Tibial nerve (tissue), 4 donors: ENCODE results near the gene SOS2. TPM values are rescaled to one million over a fixed set of nuclear protein-coding genes. Genes with fewer than 3 reads are reported as not detected.

Experiments used
- DNase-seq, 2 donors: peaks; one replicate each; pipeline ENCODE4 v3.0.0-alpha.2; 2019; ENCODE audit warnings: low spot score in 2 of 2
- H3K27ac ChIP-seq, 4 donors: fragments of 200-600 bp; sonication (generic) in 3 of 4; one replicate each; pipeline ENCODE4 v1.5.1; 2017 to 2019; ENCODE audit warnings: mild to moderate bottlenecking in 1 of 4
- H3K27me3 ChIP-seq, 2 donors: fragments of 200-600 bp; sonication (generic) in 1 of 2; one replicate each; pipeline versions ENCODE4 v1.5.1 to v1.6.0; 2017 to 2019
- H3K36me3 ChIP-seq, 3 donors: fragments of 200-600 bp; sonication (generic); one replicate each; pipeline ENCODE4 v1.5.1; 2018 to 2019
- H3K4me1 ChIP-seq, 4 donors: fragments of 200-600 bp; sonication (generic) in 3 of 4; one replicate each; pipeline ENCODE4 v1.5.1; 2017 to 2019
- H3K4me3 ChIP-seq, 4 donors: fragments of 200-600 bp; sonication (generic) in 3 of 4; one replicate each; pipeline ENCODE4 v1.5.1; 2017 to 2019; ENCODE audit warnings: mild to moderate bottlenecking in 1 of 4, moderate library complexity in 1 of 4
- H3K9me3 ChIP-seq, 4 donors: fragments of 200-600 bp; sonication (generic) in 3 of 4; one replicate each; pipeline ENCODE4 v1.5.1; 2017 to 2019
- EP300 ChIP-seq, 2 donors: sonication (generic); formaldehyde crosslinking; IDR thresholded peaks; one replicate each; pipeline ENCODE4 v1.6.1; 2017; ENCODE audit warnings: antibody characterized with exemption in 2 of 2, mild to moderate bottlenecking in 1 of 2
- POLR2A ChIP-seq, 2 donors: fragments of 450-650 bp; IDR thresholded peaks; one replicate each; pipeline ENCODE4 v1.6.1; 2017; ENCODE audit warnings: antibody characterized with exemption in 2 of 2, mild to moderate bottlenecking in 2 of 2, moderate library complexity in 2 of 2
- WGBS, 2 donors: methylation state at CpG; one replicate each; pipeline ENCODE4 v1.1.5; 2018; 5-methylcytosine and 5-hydroxymethylcytosine counted together
- total RNA-seq, 4 donors: library from RNA; depleted of rRNA; stranded (reverse); fragments of >200 nt; gene quantifications; one replicate each; pipeline ENCODE4 v1.1.0, GENCODE V29; 2016
- TF ChIP-seq, protein P1 (sequence below), 5 experiments: fragments of 200-600 bp in 3 of 5; fragments of 450-650 bp in 2 of 5; sonication (generic) in 3 of 5; IDR thresholded peaks; one replicate each; pipeline ENCODE4 v1.5.1; 2016 to 2019; ENCODE audit warnings: antibody characterized with exemption in 5 of 5, mild to moderate bottlenecking in 3 of 5, moderate library complexity in 2 of 5

The SOS2 gene
- total RNA-seq, 4 donors from 2014 or later = 30.9 to 41.5 (median 38.0) TPM

DNA sequence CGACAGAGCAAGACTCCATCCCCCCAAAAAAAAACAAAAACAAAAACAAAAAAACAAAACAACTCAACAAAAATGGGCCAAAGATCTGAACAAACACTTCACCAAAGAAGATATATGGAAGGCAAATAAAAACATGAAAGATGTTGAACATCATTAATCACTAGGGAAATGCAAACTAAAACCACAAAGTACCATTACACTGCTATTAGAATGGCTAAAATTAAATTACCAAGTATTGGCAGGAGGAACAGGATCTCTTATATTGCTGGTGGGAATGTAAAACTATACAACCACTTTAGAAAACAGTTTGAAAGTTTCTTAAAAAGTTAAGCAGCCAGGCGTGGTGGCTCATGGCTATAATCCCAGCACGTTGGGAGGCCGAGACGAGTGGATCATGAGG is 12.9 kb downstream of the SOS2 start:
- H3K4me1 ChIP-seq = peaks cover 0 to 75% (median 4%) of the 10 kb centered on the region in 4 donors

DNA sequence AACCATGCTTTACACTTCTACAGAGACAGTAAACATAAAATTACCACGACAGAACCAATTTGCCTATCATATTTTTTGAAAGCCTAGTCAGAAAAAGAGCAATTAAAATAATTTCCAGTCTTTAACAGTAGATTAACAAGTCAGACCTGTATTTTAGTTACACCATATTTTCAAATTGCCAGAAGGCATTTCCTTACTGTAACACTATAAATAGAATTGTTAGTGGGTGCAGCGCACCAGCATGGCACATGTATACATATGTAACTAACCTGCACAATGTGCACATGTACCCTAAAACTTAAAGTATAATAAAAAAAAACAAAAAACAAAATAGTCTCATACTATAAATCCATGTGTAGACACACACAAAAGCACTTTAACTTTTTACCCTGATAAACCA is 16.0 kb downstream of the SOS2 start:
- TF ChIP-seq EP300 (IDR thresholded peaks at IDR 0.05) = no peak
- TF ChIP-seq, protein P1, sequence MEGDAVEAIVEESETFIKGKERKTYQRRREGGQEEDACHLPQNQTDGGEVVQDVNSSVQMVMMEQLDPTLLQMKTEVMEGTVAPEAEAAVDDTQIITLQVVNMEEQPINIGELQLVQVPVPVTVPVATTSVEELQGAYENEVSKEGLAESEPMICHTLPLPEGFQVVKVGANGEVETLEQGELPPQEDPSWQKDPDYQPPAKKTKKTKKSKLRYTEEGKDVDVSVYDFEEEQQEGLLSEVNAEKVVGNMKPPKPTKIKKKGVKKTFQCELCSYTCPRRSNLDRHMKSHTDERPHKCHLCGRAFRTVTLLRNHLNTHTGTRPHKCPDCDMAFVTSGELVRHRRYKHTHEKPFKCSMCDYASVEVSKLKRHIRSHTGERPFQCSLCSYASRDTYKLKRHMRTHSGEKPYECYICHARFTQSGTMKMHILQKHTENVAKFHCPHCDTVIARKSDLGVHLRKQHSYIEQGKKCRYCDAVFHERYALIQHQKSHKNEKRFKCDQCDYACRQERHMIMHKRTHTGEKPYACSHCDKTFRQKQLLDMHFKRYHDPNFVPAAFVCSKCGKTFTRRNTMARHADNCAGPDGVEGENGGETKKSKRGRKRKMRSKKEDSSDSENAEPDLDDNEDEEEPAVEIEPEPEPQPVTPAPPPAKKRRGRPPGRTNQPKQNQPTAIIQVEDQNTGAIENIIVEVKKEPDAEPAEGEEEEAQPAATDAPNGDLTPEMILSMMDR (IDR thresholded peaks at IDR 0.05) = no peak
- Histone ChIP-seq H3K36me3 (no peaks in the 10 kb centered on the region), H3K4me3 (no peak overlapping the region), H3K9me3 (no peaks in the 10 kb centered on the region), H3K27me3 (no peaks in the 10 kb centered on the region), H3K27ac (no peak overlapping the region), H3K4me1 (peaks cover 0 to 57% (median 5%) of the 10 kb centered on the region in 4 donors)
- DNase-seq = no peak
- 83 to 88% methylated on average over 2 of the region's 2 CpGs for WGBS, 2 donors

More for the DNA sequence above, 12.9 kb downstream of the SOS2 start:
- no peaks in the 10 kb centered on the region for H3K27me3 ChIP-seq
- no peak overlapping the region for H3K4me3 ChIP-seq
- no peaks in the 10 kb centered on the region for H3K36me3 ChIP-seq
- H3K9me3 ChIP-seq = no peaks in the 10 kb centered on the region
- TF ChIP-seq POLR2A (IDR thresholded peaks at IDR 0.05) = no peak
- TF ChIP-seq EP300 (IDR thresholded peaks at IDR 0.05) = no peak
- TF ChIP-seq, protein P1 (IDR thresholded peaks at IDR 0.05) = no peak
- no peak overlapping the region for H3K27ac ChIP-seq
- WGBS, 2 donors = 70 to 71% methylated on average over 5 of the region's 5 CpGs
- no peak for DNase-seq

DNA sequence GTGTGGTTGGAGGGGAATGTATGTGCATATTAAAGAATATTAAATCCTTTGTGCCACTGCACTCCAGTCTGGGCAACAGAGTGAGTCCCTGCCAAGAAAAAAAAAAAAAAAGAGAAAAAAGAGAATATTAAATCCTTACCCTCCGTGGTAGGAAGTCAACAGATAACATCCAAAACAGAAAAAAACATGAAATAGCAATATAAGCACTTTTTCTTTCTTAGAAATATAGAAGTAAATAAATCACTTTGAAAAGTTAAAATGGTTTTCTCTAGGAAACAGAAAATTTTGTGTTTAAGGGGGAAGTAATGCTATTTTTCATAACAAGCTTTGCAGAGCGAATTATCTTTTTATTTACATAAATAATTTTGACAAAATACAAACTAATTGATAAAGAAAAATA is 17.6 kb downstream of the SOS2 start:
- TF ChIP-seq, protein P1 (IDR thresholded peaks at IDR 0.05) = no peak
- TF ChIP-seq POLR2A (IDR thresholded peaks at IDR 0.05) (no peak), EP300 (IDR thresholded peaks at IDR 0.05) (no peak)
- H3K36me3 ChIP-seq = no peaks in the 10 kb centered on the region
- DNase-seq = no peak
- H3K4me3 ChIP-seq = no peak overlapping the region
- peaks cover 0 to 44% (median 5%) of the 10 kb centered on the region in 4 donors for H3K4me1 ChIP-seq
- no peaks in the 10 kb centered on the region for H3K27me3 ChIP-seq
- WGBS, 2 donors = 54 to 60% methylated on average over 2 of the region's 2 CpGs
- H3K9me3 ChIP-seq = no peaks in the 10 kb centered on the region
- H3K27ac ChIP-seq = no peak overlapping the region

DNA sequence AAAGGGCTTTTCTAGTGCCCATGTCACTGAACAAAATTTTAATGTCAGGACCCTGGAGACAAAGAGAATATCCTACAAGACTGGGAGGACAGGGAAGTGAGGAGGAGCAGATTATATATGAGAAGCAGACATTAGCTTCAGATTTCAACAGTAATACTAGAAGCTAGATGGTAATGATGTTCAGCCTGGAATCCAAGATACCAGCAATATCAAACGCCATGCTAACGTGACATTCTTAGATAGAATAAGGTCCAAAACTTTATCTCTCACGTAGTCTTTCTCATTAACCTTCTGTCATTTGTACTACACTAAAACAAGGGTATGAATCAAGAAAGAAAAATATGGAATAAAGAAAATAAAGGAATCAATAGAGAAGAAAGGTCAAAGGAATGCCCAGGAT is 18.7 kb downstream of the SOS2 start:
- 37 to 39% methylated on average over 3 of the region's 3 CpGs for WGBS, 2 donors
- Histone ChIP-seq H3K27ac (no peak overlapping the region), H3K9me3 (no peaks in the 10 kb centered on the region), H3K27me3 (no peaks in the 10 kb centered on the region), H3K36me3 (no peaks in the 10 kb centered on the region), H3K4me3 (no peak overlapping the region), H3K4me1 (peaks cover 0 to 36% (median 5%) of the 10 kb centered on the region in 4 donors)
- no peak for DNase-seq
- TF ChIP-seq EP300 (IDR thresholded peaks at IDR 0.05) (no peak), POLR2A (IDR thresholded peaks at IDR 0.05) (no peak)
- TF ChIP-seq, protein P1 (IDR thresholded peaks at IDR 0.05) = no peak

DNA sequence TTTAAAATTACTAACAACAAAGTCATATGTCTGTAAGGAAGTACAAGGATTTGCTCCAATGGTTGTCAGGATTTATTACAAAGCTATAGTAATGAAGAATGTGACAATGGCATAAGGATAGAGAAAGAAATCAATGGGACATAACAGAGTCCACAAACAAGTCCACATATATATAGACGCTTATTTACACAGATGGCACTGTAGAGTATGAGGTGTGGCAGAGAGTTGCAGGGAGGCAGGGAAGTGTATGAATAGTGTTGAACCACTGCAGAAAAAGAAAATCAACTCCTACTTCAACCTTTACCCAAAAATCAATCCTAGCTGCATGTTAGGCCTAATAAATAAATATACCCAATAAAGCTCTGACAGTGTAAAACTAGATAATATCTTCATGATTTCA is 21.3 kb downstream of the SOS2 start:
- Histone ChIP-seq H3K4me1 (peaks cover 0 to 31% (median 5%) of the 10 kb centered on the region in 4 donors), H3K27me3 (no peaks in the 10 kb centered on the region), H3K9me3 (no peaks in the 10 kb centered on the region), H3K27ac (no peak overlapping the region), H3K4me3 (no peak overlapping the region), H3K36me3 (no peaks in the 10 kb centered on the region)
- DNase-seq = no peak
- 76 to 83% methylated on average over 1 of the region's 1 CpG for WGBS, 2 donors
- TF ChIP-seq, protein P1 (IDR thresholded peaks at IDR 0.05) = no peak
- TF ChIP-seq EP300 (IDR thresholded peaks at IDR 0.05) (no peak), POLR2A (IDR thresholded peaks at IDR 0.05) (no peak)
